Ammon's horn (tissue), 1 donor: ENCODE results near the gene SLC26A8.
"Not testable (repeated sequence)": the region's sequence is repeated elsewhere in the genome, so short reads cannot be mapped to it uniquely, and the experiment has no call there.

Experiments
- DNase-seq: peaks from one replicate; pipeline ENCODE4 v3.0.0-alpha.2; 2016; ENCODE audit warnings: low spot score

The SLC26A8 gene

DNA sequence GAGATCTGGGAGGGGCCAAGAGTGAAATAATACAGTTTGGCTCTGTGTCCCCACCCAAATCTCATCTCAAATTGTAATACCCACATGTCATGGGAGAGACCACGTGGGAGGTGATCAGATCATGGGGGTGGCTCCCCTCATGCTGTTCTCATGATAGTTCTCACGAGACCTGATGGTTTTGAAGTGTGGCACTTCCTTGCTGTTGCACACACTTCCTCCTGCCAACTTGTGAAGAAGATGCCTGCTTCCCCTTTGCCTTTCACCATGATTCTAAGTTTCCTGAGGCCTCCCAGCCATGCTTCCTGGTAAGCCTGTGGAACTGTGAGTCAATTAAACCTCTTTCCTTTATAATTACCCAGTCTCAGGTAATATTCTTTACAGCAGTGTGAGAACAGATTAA lies 114.9 kb downstream of the SLC26A8 start:
- not testable (repeated sequence) for DNase-seq

DNA sequence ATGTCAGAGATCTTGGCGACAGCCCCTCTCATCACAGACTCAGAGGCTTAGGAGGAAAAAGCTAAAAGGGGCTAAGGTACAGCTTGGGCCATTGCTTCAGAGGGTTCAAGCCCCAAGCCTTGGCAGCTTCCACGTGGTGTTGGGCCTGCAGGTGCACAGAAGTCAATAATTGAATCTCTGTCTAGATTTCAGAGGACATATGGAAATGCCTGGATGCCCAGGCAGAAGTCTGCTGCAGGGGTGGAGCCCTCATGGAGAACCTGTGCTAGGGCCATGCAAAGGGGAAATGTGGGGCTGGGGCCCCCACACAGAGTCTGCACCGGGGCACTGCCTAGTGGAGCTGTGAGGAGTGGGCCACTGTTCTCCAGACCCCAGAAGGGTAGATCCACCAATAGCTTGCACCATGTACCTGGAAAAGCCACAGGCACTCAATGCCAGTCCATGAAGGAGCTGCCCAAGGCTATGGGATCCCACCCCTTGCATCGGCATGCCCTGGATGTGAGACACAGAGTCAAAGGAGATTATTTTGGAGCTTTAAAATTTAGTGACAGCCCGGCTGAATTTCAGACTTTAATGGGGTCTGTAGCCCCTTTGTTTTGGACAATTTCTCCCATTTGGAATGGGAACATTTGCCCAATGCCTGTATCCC lies 115.6 kb downstream of the SLC26A8 start:
- not testable (repeated sequence) for DNase-seq

DNA sequence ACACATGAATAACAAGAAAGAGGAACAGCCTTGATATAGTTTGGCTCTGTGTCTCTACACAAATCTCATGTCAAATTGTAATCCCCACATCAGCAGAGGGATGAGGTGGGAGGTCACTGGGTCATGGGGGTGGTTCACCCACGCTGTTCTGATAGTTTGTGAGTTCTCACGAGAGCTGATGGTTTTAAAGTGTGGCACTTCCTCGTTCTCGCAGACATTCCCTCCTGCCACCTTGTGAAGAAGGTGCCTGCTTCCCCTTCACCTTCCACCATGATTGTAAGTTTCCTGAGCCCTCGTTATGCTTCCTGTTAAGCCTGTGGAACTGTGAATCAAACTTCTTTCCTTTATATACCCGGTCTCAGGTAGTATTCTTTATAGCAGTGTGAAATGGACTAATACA lies 116.7 kb downstream of the SLC26A8 start:
- DNase-seq, result no peak

DNA sequence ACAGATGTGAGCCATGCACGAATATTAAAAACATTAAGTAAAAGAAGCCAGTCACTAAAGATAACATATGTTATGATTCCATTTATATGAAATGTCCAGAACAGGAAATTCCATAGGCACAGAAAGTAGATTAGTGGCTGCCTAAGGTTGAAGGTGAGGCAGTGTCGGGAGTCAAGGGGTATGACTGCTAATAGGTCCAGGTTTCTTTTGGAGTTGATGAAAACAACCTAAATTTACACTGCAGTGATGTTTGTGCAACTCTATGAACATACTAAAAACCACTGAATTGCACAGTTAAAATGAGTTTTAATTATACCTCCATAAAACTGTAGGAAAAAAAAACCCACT lies 118.0 kb downstream of the SLC26A8 start:
- no peak for DNase-seq

DNA sequence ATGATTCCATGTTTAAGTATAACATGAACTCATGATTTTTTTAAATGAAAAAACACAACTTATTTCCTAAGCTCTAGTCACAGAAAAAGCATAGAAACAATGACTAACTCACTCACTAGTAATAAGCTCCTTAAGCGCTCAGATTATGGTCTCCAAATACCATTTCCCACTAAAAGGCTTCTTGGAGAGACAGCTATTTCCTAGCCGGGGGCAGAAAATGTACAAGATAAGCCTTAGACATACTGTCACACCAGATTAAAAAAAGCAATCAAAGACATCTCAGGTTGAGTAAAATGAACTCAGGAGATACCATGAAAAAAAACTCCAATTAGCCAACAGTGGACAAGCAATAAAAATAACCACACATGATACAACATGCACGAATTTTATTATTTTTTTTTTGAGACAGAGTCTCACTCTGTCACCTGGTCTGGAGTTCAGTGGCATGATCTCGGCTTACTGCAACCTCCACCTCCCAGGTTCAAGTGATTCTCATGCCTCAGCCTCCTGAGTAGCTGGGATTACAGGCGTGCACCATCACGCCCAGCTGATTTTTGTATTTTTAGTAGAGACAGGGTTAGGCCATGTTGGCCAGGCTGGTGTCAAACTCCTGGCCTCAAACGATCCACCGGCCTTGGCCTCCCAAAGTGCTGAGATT lies 118.5 kb downstream of the SLC26A8 start:
- DNase-seq, result no peak

DNA sequence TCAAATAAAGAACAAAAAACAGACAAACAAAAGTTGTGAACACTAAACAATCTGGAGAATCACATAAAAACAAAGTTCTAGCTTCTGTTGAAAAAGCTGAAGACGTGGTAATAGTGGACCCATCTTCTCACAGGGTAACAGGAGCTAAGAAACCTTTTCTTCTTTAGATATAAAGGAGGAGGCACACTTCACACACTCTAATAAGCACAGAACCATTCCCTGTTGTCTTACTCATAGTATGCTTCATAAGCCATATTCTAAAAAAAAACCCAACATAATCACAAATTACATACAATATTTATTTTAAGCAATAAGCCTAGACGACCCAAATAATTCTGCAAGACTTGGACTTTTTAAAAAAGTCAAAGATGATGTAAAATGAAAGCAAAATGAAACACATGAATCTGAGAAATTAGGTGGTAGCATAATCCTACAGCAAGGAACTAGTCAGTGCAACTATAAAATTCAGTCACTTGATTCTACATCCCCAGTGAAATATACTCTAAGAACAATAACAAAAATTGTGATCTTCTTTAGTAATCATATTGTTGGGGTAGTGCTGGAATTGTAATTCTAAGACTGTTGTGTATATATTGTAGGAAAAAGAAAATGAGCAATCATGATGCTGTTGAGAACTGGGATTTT lies 119.2 kb downstream of the SLC26A8 start:
- no peak for DNase-seq

DNA sequence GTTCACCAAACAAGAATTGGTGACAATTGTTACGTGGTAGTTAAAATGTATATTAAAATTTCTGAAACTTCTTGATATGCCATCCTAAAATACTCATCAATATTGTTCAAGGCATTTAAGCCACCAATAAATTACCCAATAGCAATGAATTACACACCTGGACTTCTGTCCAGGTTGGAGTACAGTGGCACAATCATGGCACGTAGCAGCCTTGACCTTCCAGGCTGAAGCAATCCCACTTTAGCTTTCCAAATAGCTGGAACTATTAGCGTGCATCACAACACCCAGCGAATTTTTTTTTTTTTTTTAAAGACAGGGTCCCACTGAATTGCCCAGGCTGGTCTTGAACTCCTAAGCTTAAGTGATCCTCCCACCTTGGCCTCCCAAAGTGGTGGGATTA lies 120.8 kb downstream of the SLC26A8 start:
- DNase-seq, result no peak

DNA sequence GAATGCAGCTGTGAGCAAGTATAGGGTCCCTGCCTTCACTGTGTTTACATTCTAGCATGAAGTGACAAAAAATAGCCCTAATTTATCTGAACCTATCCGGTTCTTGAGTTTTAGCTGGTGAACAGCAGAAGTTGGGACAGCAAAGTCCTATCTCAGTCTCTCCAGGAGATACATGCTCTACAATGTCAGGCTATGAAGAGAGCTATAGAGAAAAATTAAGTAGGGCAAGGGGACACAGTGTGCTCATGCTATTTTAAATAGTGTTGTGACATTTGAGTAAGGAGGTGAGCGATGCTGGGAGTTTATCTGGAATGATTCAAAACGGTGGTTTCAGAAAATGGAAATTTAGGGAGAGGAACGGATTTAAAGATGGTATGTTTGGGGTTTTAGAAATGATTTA lies 124.0 kb downstream of the SLC26A8 start:
- no peak for DNase-seq

DNA sequence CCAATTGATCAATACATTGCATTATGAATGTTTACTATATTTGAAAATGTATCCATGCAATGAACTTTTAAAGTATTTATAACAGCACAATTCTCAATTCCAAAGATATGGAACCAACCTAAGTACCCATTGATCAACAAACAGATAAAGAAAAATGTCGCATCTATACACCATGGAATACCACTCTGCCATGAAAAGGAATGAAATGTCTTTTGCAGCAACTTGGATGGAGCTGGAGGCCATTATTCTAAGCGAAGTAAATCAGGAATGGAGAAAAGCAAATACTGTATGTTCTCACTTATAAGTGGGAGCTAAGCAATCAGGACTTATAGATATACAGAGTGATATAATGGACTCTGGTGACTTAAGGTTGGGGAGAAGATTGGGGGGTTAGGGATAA lies 126.4 kb downstream of the SLC26A8 start:
- no peak for DNase-seq

DNA sequence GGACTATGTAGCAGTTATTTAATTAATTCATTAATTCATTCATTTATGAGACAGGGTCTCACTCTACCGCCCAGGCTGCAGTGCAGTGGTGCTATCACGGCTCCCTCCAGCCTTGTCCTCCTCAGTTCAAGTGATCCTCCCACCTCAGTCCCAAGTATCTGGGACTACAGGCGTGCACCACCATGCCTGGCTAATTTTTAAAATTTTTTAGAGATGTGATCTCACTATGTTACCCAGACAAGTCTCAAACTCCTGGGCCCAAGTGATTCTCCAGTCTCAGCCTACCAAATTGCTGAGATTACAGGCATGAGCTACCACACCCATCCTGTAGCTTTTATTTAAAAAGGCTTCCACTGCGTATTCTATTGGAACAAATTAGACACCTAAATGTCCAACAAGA lies 127.0 kb downstream of the SLC26A8 start:
- DNase-seq, result no peak

DNA sequence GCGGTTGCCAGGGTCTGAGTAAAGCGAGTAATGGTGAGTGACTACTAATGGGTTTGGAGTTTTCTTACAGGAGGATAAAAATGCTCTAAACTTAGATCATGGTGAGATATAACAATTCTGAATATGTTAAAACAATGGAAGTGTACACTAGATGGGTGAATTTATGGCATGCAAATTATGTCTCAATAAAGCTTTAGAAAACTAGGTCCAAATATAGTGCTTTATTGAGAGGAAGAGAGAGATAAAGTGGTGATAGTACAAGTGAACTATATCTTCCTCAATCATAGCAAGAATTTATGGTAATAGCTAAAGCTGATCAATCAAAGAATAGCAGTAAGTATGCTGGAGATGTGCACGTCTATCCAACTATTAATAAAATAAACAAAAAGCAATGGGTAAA lies 127.4 kb downstream of the SLC26A8 start:
- no peak for DNase-seq

DNA sequence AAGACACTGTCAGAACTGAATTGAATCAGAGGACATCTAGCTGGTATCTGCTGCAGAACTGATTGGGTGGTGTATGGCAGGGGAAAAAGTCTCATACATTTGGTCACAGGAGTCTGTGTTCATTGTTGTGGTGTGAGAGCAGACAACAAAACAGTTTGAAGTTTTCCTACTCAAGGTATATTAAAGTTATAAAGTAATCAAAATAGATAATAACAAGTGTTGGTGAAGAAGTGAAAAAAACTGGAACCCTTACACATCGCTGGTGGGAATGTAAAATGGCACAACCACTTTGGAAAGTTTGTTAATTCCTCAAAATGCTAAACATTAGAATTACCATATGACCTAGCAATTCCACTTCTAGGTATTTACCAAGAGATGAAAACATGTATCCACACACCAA lies 128.2 kb downstream of the SLC26A8 start:
- no peak for DNase-seq

DNA sequence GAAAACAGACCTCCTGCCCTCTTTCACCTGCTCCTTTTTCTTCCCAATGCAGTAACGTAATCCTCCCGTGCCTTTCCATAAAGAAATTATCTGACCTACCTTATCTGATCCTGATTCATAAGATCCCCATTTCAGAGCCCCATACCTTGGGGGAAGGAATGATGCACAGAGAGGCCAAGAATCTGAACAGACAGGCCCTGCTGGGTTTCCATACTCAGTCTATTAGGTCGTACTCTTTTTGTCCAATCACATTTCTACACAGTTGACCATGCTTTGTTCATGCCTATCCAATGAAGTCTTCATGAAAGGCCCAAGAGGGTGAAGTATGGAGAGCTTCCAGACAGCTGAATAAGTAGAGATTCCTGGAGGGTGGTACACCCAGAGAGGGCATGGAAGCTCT lies 128.9 kb downstream of the SLC26A8 start:
- no peak for DNase-seq

DNA sequence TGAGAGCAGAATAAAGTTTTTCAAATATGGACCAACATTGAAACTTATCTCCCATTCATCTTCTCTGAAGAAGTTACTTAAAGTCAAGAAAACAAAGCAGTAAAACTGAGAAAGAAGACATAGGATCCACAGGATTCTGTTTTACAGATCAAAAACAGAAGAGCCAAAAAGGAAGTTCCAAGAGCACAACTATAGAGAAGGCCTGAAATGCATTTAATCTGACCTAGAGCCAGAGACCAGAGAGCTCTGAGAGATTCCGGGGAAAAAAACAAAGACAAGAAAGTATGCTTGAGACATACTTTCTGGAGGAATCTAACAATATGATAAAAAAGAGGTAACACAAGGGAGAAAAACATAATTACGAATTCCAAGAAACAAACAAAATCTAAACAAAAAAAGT lies 129.7 kb downstream of the SLC26A8 start:
- no peak for DNase-seq
